ENCODE measurements around the gene PLEKHG5.

Gene PLEKHG5

DNA sequence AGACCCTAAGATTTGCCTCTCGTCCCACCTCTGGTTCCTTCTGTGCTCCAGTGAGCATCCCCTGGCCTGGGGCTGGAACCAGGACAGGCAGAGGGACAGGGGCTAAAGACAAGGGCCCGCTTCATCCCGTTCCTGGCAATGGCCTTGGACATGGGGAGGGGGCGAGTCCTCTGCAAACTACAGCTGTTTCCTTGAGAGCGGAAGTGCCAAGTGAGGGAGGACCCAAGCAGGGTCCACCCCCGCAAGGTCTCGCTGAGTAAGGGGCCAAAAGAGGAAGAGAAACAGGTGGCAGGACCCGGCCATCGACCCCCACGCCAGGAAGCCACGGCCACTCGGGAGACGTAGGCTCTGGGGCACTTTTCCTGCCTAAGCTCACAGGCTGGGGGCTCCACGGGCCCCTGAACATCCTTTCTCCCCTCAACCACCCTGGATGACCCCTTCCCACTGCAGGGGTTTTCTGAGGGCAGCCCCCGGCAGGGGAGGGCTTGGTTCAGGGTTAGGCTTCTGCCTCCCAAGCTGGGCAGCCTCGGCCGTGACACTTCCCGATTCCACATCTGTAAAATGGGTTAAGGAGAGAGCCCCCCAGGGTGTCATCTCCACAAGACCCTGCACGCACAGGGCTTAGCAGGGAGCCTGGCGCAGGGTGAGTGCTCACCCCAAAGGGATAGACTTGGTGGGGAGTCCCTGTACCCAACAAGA lies 17.9 kb upstream of the PLEKHG5 start:
- DNase-seq (ENCODE audit: low spot score), result no peak

DNA sequence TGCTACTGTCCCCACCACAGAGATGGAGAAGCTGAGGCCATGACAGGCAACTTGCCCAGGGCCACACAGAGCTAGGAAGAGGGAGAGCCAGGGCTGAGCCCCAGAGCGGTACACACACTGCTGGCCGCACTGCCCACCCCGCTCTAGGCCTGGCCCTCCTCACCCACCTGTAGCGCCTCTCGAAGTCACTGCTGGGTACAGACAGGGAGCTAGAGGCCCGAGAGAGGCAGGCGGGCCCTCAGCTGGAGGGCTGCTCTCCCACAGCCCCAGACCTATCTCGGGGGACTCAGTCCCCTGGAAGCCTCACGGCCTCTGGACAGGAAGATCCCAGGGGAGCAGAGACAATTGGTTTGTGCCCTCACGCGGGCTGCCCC lies 17.3 kb upstream of the PLEKHG5 start:
- no peak for DNase-seq (ENCODE audit: low spot score)

- DNase-seq (ENCODE audit: low spot score), result no peak
Measured at GRCh38 chr1:6508154-6508815, 16.8 kb upstream of the PLEKHG5 start.

DNA sequence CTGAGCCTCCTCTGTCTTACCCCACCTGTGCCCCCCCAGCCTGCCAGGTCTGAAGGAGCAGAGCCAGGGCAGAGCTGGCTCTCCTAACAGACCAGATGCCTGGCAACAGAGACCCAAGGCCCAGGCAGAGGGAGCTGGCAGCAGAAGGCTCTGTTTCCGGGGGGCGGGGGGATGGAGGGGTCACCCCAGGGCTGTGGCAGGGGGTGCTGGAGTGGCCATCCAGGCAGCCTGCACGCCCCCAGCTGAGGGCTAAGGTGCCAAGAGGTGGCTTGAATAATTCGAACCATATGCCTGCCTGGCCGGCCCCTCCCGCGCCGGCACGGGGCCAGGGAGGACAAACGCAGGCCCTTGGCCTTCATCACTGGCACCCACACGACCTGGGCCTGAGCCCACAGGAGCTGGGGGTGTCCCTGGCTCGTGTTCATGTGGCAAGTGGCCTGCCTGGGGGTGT lies 16.0 kb upstream of the PLEKHG5 start:
- no peak for DNase-seq (ENCODE audit: low spot score)

DNA sequence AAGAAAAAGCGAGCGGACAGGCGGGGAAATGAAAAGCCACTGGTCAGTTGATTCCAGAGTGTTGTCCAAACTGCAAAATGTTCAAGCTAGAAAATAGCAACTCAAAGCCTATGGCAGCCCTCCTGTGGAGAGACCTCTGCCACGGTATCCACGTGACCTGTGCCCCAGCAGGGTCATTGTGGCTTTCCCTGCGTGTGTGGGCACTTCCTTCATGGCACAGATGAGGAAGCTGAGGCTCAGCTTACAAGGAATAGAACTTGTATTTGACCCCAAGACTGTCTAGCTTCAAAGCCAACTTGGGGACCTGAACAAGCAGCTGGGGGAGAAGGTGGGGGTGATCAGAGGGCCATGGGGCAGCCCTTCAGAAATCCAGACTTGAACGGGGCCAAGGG lies 15.6 kb upstream of the PLEKHG5 start:
- DNase-seq (ENCODE audit: low spot score), result no peak

- DNase-seq (ENCODE audit: low spot score), result no peak
Measured at GRCh38 chr1:6506210-6507036, 15.0 kb upstream of the PLEKHG5 start.

DNA sequence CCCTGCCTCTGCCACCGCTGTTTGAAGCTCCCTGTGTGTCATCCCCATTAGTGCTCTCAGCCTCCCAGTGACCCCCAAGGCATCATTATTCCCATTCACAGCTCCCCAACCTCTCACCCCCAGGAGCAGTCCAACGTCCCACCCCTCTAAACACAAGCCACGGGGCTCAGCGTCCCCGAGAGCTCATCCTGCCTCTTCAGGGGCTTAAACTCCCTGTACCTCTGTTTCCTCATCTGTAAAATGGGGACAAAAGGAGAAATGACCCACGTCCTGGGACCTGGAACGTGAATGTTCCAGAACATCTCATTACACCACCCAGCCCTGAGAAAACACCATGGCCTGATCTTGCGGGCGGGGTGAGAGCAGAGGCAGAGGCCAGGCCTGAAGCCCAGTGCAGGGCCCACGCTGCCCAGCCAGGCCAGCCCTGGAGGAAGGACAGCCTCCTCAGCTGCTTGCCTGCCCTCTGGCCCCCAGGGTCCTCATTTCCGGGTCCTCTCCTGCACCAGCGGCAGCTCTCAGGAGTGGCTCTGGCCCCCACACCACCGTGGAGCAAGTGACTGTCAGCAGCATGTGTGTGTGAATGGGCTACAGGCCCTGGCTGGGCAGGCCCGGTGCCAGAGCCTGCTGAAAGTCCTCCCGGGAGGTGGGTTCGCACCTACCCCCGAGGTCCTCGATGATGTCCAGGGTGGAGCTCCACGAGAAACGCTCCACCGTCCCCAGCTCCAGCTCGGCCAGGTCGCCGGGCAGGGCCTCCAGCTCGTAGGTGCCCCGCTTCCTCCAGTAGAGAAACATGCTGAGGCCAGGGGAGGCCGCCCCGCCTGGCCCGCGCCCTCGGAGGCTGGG lies 14.1 kb upstream of the PLEKHG5 start:
- DNase-seq (ENCODE audit: low spot score), result no peak

DNA sequence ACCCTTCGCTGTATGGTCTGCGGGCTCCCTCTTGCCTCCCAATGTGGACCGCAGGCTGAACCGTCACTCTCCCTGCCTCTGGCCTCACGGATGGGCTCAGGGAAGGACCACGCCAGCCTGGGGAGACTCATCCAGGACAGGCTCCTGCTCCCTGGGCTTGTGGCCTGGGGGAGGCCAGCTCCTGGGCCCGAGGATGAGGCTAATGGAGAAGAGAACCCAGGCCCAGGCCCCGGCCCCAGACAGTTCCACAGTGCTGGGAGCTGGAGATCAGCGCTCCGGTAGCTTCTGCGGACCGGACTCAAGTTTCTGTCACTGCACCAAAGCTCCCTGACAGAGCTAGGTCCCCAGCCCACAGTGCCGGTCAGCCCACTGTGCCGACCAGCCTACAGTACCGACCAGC lies 13.4 kb upstream of the PLEKHG5 start:
- DNase-seq (ENCODE audit: low spot score), result no peak

DNA sequence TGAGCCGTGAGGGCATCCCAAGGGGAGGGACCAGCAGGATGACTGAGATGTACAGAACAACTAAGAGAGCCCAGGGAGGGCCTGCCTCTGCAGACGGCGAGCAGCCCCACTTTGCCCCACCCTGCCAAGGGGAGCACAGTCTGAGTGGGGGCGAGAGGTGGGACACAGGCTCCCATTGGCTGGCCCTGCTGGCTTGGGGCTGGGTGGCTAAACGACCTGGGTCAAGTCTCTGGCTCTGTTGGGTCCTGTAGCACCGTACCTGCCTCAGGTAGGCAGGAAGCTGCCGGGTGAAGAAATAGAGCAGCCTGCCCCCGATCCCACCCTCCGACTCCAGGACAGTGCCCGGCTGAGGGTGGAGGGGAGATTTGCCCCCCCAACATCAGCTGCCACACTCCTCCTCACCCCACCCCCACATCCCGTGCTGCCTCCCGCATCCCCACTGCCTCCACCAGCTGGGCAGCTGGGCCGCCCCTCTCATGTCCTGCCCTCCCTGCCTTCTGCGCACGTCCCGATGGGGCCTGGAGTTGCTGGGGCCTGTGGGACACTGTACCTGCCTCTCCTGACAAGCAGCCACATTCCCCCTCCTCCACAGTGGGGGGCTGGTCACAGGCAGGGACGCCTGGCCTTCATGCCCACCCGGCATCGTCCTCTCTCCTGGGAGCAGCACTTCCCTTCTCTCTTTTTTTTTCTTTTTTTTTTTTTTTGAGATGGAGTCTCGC lies 12.6 kb upstream of the PLEKHG5 start:
- DNase-seq (ENCODE audit: low spot score), result no peak

- DNase-seq (ENCODE audit: low spot score), result no peak
Measured at GRCh38 chr1:6502000-6502891, 10.8 kb upstream of the PLEKHG5 start.

DNA sequence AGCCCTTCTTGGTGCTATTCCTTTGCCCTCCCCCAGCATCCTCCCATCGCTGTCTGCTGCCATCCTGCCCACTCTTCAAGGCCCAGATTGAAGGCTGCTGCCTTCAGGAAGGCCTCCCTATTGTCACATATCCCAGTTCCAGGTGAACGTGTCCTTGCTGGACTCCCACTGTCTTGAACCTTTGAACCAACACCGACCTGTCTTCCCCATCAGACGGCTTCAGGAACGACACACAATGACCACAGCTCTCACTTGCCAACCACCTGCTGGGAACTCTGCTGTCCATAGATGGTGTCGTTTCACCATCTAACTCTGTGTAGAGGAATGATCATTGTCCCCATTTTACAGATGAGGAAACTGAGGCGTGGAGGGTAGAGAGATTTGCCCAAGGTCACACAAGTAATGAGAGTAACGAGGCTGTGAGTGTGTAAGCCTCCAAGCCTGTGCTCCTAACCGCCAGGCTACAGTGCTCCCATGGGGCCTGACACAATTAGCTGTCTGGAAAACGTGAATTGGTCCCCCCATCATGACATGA lies 9.9 kb upstream of the PLEKHG5 start:
- no peak for DNase-seq (ENCODE audit: low spot score)

DNA sequence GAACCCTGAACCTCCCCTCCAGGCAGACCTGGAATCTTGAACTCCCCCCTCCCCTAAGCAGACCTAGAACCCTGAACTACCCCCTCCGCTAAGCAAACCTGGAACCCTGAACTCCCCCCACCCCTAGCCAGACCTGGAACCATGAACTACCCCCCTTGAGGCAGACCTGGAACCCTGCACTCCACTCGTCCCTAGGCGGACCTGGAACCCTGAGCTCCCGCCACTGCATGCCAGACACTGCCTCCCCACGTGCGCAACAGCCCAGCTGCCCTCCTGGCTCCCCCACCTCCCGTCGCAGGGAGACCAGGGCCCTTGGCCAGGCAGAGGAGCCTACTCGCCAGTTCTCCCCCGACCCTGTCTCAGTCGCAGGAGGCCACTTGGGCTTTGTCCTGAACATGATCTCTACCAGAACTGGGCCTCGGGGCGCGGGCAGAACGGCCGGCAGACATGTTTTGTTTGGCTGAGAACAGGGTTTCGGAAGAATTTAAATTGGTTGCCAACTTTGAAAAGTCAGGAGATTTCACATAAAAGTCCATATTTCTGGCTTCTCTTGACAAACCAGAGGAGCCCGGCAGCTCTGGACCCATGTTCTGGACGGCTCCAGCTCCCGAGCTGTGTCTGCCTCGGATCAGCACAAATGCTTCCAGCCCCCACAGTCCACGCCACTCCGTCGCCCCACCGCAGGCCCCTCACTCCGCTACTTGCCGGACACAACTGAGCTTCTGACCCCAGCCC lies 9.2 kb upstream of the PLEKHG5 start:
- DNase-seq (ENCODE audit: low spot score), result no peak

DNA sequence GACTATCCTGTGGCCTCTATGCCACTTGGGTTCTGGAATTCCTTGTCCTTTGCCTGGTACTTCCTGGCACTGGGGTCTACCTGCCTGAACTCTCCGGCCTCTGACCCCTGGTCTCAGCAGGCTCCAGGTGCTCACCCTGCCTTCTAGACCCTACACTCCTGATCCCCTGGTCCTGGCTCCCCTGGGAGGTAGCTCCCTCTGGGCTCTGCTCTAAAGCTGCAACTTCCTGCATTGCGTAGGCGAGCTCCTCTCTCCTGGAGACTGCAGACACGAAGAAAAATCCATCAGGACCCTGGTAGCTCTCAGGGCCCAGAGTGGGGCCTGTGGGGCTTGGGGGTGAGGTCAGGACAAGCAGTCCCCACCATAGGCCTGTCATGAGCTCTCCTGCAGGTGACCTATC lies 7.8 kb upstream of the PLEKHG5 start:
- no peak for DNase-seq (ENCODE audit: low spot score)

DNA sequence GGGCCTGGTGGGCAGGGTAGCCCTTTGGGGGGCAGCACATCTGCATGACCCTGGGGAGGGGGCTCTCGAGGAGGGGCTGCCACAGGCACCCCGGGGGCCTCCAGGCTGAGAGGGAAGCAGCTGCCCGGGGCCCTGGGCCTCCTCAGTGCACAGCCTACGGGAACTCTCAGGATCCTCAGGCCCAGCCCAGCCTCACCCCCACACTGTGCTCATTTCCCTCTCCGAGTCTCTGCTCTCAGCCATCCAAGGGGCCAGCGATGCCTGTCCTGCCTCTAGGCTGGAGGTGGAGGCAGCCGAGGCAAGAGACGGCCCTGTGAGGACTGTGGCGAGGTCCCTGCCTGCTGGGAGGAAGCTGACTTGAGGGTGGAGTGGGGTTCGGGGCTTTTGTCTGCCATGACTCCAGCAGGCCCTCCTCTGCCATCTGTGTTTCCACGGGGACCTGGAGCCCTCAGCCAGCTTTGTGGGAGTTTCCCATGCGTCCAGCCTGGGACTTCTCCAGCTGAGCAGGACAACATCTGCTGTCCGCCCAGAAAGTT lies 7.2 kb upstream of the PLEKHG5 start:
- DNase-seq (ENCODE audit: low spot score), result no peak

DNA sequence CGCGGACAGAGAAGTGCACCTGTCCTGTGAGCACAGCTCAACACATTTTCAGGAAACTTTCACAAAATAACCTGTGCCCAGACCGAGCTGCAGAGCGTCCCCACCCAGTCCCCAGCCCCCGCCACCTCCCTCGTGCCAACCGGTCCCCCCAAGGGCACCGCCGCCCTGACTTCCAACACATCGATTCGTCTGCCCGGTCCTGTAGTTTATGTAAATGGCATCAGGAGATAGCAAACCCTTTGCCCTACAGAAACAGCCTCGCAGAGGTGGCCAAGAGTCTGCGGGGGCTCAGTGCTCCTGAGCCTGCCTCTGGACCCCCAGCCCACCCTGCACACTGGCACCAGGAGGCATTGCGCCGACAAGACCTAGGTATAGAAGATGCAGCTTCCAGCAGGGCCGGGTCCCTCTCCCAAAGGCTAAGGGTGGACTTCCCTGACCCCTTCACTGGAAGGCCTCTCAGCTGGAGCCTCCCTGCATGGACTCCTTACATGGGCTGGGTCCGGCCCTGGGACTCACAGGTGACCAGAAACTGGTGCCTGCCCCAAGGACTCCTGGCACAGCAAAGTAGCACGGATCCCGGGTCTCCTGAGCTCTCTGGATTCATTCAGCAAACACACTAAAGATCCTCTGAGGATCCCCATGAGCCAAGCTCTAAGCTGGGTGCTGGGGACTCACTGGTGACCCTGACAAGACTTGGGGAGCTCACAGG lies 6.6 kb upstream of the PLEKHG5 start:
- no peak for DNase-seq (ENCODE audit: low spot score)

GRCh38 chr1:6497215-6497866 lies 5.9 kb upstream of the PLEKHG5 start:
- peak; percentile 81 for DNase-seq (ENCODE audit: low spot score)

- DNase-seq (ENCODE audit: low spot score), result no peak
Measured at GRCh38 chr1:6496890-6497214, 5.4 kb upstream of the PLEKHG5 start.

DNA sequence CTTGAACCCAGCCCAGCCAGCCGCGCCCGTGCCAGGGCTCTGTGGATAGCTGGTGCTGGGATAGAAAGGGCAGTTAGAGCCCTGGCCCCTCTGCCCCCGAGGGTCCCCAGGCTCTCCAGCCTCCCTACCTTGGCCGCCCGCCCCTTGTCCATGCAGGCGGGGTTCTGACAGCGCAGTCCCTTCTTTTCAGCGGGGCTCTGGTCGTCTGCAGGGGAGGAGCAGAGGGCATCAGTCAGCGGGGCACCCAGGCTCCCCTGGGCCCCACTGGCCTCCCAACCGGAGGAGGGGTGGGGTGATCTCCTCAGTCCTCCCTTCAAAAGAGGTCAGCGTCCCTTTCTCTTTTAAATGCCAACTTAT lies 4.9 kb upstream of the PLEKHG5 start:
- DNase-seq (ENCODE audit: low spot score), result no peak
